Measurements from ENCODE around the gene TBC1D1. TPM values are rescaled to one million over a fixed set of nuclear protein-coding genes. Genes with fewer than 3 reads are reported as not detected.

The TBC1D1 gene
- total RNA-seq, 1 experiment from 2014 or later, result 42.6 TPM

GRCh38 chr4:37995981-37996775, 105.3 kb downstream of the TBC1D1 start:
- no TSS peak for BruUV-seq (replicated peaks)
- CTCF ChIA-PET, result no interaction called here

GRCh38 chr4:37998226-37998625, 107.3 kb downstream of the TBC1D1 start:
- Histone ChIP-seq H3K27ac (ENCODE audit: low read depth, low read length, poor library complexity, severe bottlenecking) (no peak overlapping the region), H3K36me3 (ENCODE audit: insufficient read depth, low read length, poor library complexity, severe bottlenecking) (no peaks in the 10 kb centered on the region), H3K4me1 (ENCODE audit: insufficient read depth, low read length, poor library complexity, severe bottlenecking) (no peaks in the 10 kb centered on the region), H3K27me3 (replicated peaks; ENCODE audit: insufficient read depth, low read depth, low read length, poor library complexity) (no peaks in the 10 kb centered on the region), H3K4me3 (ENCODE audit: low read depth, low read length, poor library complexity, severe bottlenecking) (no peak overlapping the region), H3K9me3 (ENCODE audit: low read depth, low read length, poor library complexity, severe bottlenecking) (no peaks in the 10 kb centered on the region)
- ChIA-PET CTCF (no interaction called here), POLR2A (ENCODE audit: low non-redundant PET) (no interaction called here)
- intact Hi-C loops (cut with micrococcal nuclease; ENCODE audit: unreplicated experiment), result no loop called here
- DNase-seq (ENCODE audit: low spot score), result no peak
- BruUV-seq (replicated peaks), result no TSS peak
- no peak for TF ChIP-seq EZH2 (IDR thresholded peaks at IDR 0.05; ENCODE audit: borderline replicate concordance, low read depth, low read length, poor library complexity, severe bottlenecking)
- no peak for TF ChIP-seq CTCF (conservative IDR thresholded peaks at IDR 0.05; ENCODE audit: low read depth, low read length)

More at GRCh38 chr4:37995981-37996775, 105.3 kb downstream of the TBC1D1 start:
- no peak overlapping the region for H3K27ac ChIP-seq (ENCODE audit: low read depth, low read length, poor library complexity, severe bottlenecking)
- H3K36me3 ChIP-seq (ENCODE audit: insufficient read depth, low read length, poor library complexity, severe bottlenecking), result no peaks in the 10 kb centered on the region
- POLR2A ChIA-PET (ENCODE audit: low non-redundant PET), result no interaction called here
- intact Hi-C loops (cut with micrococcal nuclease; ENCODE audit: unreplicated experiment), result no loop called here
- no peaks in the 10 kb centered on the region for H3K9me3 ChIP-seq (ENCODE audit: low read depth, low read length, poor library complexity, severe bottlenecking)
- no peak for DNase-seq (ENCODE audit: low spot score)
- TF ChIP-seq EZH2 (IDR thresholded peaks at IDR 0.05; ENCODE audit: borderline replicate concordance, low read depth, low read length, poor library complexity, severe bottlenecking) (no peak), CTCF (conservative IDR thresholded peaks at IDR 0.05; ENCODE audit: low read depth, low read length) (no peak)
- H3K27me3 ChIP-seq (replicated peaks; ENCODE audit: insufficient read depth, low read depth, low read length, poor library complexity), result no peaks in the 10 kb centered on the region
- H3K4me1 ChIP-seq (ENCODE audit: insufficient read depth, low read length, poor library complexity, severe bottlenecking), result no peaks in the 10 kb centered on the region
- H3K4me3 ChIP-seq (ENCODE audit: low read depth, low read length, poor library complexity, severe bottlenecking), result no peak overlapping the region

GRCh38 chr4:37999000-37999716, 108.3 kb downstream of the TBC1D1 start:
- Histone ChIP-seq H3K27ac (ENCODE audit: low read depth, low read length, poor library complexity, severe bottlenecking) (no peak overlapping the region), H3K4me3 (ENCODE audit: low read depth, low read length, poor library complexity, severe bottlenecking) (no peak overlapping the region), H3K27me3 (replicated peaks; ENCODE audit: insufficient read depth, low read depth, low read length, poor library complexity) (no peaks in the 10 kb centered on the region), H3K9me3 (ENCODE audit: low read depth, low read length, poor library complexity, severe bottlenecking) (no peaks in the 10 kb centered on the region), H3K36me3 (ENCODE audit: insufficient read depth, low read length, poor library complexity, severe bottlenecking) (no peaks in the 10 kb centered on the region), H3K4me1 (ENCODE audit: insufficient read depth, low read length, poor library complexity, severe bottlenecking) (no peaks in the 10 kb centered on the region)
- no TSS peak for BruUV-seq (replicated peaks)
- TF ChIP-seq EZH2 (IDR thresholded peaks at IDR 0.05; ENCODE audit: borderline replicate concordance, low read depth, low read length, poor library complexity, severe bottlenecking) (no peak), CTCF (conservative IDR thresholded peaks at IDR 0.05; ENCODE audit: low read depth, low read length) (no peak)
- no peak for DNase-seq (ENCODE audit: low spot score)
- POLR2A ChIA-PET (ENCODE audit: low non-redundant PET), result no interaction called here
- intact Hi-C loops (cut with micrococcal nuclease; ENCODE audit: unreplicated experiment), result no loop called here
- CTCF ChIA-PET, result no interaction called here
